ENCODE results near the gene CCL13.

The CCL13 gene

GRCh38 chr17:34406226-34406625, 49.9 kb downstream of the CCL13 start:
- ChIA-PET CTCF (interaction anchor here (1.2 kb wide), 1 partner anchor 14 kb away, joined by 3 read pairs; no protein-coding TSS in a partner anchor), POLR2A (no interaction called here)
- Histone ChIP-seq H3K4me1 (ENCODE audit: control insufficient read depth, insufficient read depth, low read length) (no peaks in the 10 kb centered on the region), H3K4me3 (ENCODE audit: low read depth, low read length) (no peak overlapping the region), H3K27ac (ENCODE audit: extremely low read depth, low read depth, low read length) (no peak overlapping the region), H3K9me3 (ENCODE audit: control insufficient read depth, insufficient read depth, low read depth, low read length) (no peaks in the 10 kb centered on the region), H3K36me3 (ENCODE audit: control insufficient read depth in 2 of 2, insufficient read depth in 1 of 2, low read length in 2 of 2) (no peaks in the 10 kb centered on the region)
- no peak for TF ChIP-seq ZNF280D (tag by site-specific recombination; IDR thresholded peaks at IDR 0.05)
- TF ChIP-seq ZNF626 (tag by site-specific recombination; IDR thresholded peaks at IDR 0.05), result no peak
- no peak for TF ChIP-seq ZNF837 (tag by site-specific recombination; IDR thresholded peaks at IDR 0.05)
- no peak for TF ChIP-seq ZNF629 (tag by site-specific recombination; IDR thresholded peaks at IDR 0.05)
- no peak for TF ChIP-seq ZNF449 (tag by site-specific recombination; IDR thresholded peaks at IDR 0.05)
- TF ChIP-seq ZNF138 (tag by site-specific recombination; IDR thresholded peaks at IDR 0.05; ENCODE audit: borderline replicate concordance), result no peak
- TF ChIP-seq REPIN1 (tag by site-specific recombination; IDR thresholded peaks at IDR 0.05; ENCODE audit: low read depth), result no peak
- TF ChIP-seq ZNF76 (tag by site-specific recombination; IDR thresholded peaks at IDR 0.05; ENCODE audit: borderline replicate concordance, low read depth), result no peak
- TF ChIP-seq ZNF433 (tag by site-specific recombination; IDR thresholded peaks at IDR 0.05; ENCODE audit: low read depth), result no peak
- TF ChIP-seq ZNF664 (tag by site-specific recombination; IDR thresholded peaks at IDR 0.05), result no peak
- no peak for TF ChIP-seq ZEB2 (tag by site-specific recombination; IDR thresholded peaks at IDR 0.05)
- no peak for TF ChIP-seq ZNF132 (tag by site-specific recombination; IDR thresholded peaks at IDR 0.05; ENCODE audit: borderline replicate concordance)
- no peak for TF ChIP-seq KLF1 (tag by site-specific recombination; IDR thresholded peaks at IDR 0.05)
- no peak for TF ChIP-seq ZNF692 (tag by site-specific recombination; IDR thresholded peaks at IDR 0.05)
- no peak for TF ChIP-seq ZSCAN16 (tag by site-specific recombination; IDR thresholded peaks at IDR 0.05)
- no peak for TF ChIP-seq PBX3 (CRISPR knock-in tag; IDR thresholded peaks at IDR 0.05)
- TF ChIP-seq, protein P1, sequence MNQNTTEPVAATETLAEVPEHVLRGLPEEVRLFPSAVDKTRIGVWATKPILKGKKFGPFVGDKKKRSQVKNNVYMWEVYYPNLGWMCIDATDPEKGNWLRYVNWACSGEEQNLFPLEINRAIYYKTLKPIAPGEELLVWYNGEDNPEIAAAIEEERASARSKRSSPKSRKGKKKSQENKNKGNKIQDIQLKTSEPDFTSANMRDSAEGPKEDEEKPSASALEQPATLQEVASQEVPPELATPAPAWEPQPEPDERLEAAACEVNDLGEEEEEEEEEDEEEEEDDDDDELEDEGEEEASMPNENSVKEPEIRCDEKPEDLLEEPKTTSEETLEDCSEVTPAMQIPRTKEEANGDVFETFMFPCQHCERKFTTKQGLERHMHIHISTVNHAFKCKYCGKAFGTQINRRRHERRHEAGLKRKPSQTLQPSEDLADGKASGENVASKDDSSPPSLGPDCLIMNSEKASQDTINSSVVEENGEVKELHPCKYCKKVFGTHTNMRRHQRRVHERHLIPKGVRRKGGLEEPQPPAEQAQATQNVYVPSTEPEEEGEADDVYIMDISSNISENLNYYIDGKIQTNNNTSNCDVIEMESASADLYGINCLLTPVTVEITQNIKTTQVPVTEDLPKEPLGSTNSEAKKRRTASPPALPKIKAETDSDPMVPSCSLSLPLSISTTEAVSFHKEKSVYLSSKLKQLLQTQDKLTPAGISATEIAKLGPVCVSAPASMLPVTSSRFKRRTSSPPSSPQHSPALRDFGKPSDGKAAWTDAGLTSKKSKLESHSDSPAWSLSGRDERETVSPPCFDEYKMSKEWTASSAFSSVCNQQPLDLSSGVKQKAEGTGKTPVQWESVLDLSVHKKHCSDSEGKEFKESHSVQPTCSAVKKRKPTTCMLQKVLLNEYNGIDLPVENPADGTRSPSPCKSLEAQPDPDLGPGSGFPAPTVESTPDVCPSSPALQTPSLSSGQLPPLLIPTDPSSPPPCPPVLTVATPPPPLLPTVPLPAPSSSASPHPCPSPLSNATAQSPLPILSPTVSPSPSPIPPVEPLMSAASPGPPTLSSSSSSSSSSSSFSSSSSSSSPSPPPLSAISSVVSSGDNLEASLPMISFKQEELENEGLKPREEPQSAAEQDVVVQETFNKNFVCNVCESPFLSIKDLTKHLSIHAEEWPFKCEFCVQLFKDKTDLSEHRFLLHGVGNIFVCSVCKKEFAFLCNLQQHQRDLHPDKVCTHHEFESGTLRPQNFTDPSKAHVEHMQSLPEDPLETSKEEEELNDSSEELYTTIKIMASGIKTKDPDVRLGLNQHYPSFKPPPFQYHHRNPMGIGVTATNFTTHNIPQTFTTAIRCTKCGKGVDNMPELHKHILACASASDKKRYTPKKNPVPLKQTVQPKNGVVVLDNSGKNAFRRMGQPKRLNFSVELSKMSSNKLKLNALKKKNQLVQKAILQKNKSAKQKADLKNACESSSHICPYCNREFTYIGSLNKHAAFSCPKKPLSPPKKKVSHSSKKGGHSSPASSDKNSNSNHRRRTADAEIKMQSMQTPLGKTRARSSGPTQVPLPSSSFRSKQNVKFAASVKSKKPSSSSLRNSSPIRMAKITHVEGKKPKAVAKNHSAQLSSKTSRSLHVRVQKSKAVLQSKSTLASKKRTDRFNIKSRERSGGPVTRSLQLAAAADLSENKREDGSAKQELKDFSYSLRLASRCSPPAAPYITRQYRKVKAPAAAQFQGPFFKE (tag by site-specific recombination; IDR thresholded peaks at IDR 0.05; ENCODE audit: borderline replicate concordance), result no peak
- no peak for TF ChIP-seq ZSCAN30 (tag by site-specific recombination; IDR thresholded peaks at IDR 0.05)
- TF ChIP-seq HIC1 (tag by site-specific recombination; IDR thresholded peaks at IDR 0.05), result no peak
- no peak for TF ChIP-seq ZNF654 (tag by site-specific recombination; IDR thresholded peaks at IDR 0.05; ENCODE audit: low read depth)

Measured in HEK293 (cell line).